ENCODE results near the gene SNAPC2. TPM values are rescaled to one million over a fixed set of nuclear protein-coding genes. Genes with fewer than 3 reads are reported as not detected.

The SNAPC2 gene
- total RNA-seq, 1 donor from 2014 or later: 16.8 TPM

GRCh38 chr19:7900931-7901330 is 19.2 kb upstream of the SNAPC2 start:
- Mint-ChIP-seq H3K36me3 (peaks cover 3% of the 10 kb centered on the region), H3K4me3 (no peak overlapping the region), H3K27ac (no peak overlapping the region), H3K4me1 (peaks cover 20% of the 10 kb centered on the region), H3K27me3 (ENCODE audit: low read depth) (peaks cover 2% of the 10 kb centered on the region), H3K9me3 (no peaks in the 10 kb centered on the region)
- DNase-seq (ENCODE audit: low spot score in 2 of 2, unreplicated experiment in 2 of 2): no peak
- no peak for TF ChIP-seq CTCF (IDR thresholded peaks at IDR 0.05; ENCODE audit: unreplicated experiment)

GRCh38 chr19:7901337-7901736 is 18.8 kb upstream of the SNAPC2 start:
- Mint-ChIP-seq H3K27ac (no peak overlapping the region), H3K36me3 (peaks cover 3% of the 10 kb centered on the region), H3K9me3 (no peaks in the 10 kb centered on the region), H3K4me3 (no peak overlapping the region), H3K27me3 (ENCODE audit: low read depth) (peaks cover 2% of the 10 kb centered on the region), H3K4me1 (peaks cover 20% of the 10 kb centered on the region)
- no peak for DNase-seq (ENCODE audit: low spot score in 2 of 2, unreplicated experiment in 2 of 2)
- TF ChIP-seq CTCF (IDR thresholded peaks at IDR 0.05; ENCODE audit: unreplicated experiment): no peak

GRCh38 chr19:7902796-7903243 is 17.3 kb upstream of the SNAPC2 start:
- TF ChIP-seq CTCF (IDR thresholded peaks at IDR 0.05; ENCODE audit: unreplicated experiment): no peak
- H3K27ac Mint-ChIP-seq: peak overlapping the region; percentile 97
- H3K36me3 Mint-ChIP-seq: peaks cover 3% of the 10 kb centered on the region
- peaks cover 2% of the 10 kb centered on the region for H3K27me3 Mint-ChIP-seq (ENCODE audit: low read depth)
- no peaks in the 10 kb centered on the region for H3K9me3 Mint-ChIP-seq
- H3K4me1 Mint-ChIP-seq: peaks cover 20% of the 10 kb centered on the region
- no peak for DNase-seq (ENCODE audit: low spot score in 2 of 2, unreplicated experiment in 2 of 2)
- peak overlapping the region; percentile 80 for H3K4me3 Mint-ChIP-seq

- H3K4me3 Mint-ChIP-seq: peak within 1 kb of the TSS; percentile 85
- no peak for TF ChIP-seq CTCF (IDR thresholded peaks at IDR 0.05; ENCODE audit: unreplicated experiment)
- peak; percentile 100 for DNase-seq (ENCODE audit: low spot score in 2 of 2, unreplicated experiment in 2 of 2)
- H3K27ac Mint-ChIP-seq: peak within 1 kb of the TSS; percentile 97
- H3K4me1 Mint-ChIP-seq: peaks cover 20% of the 10 kb centered on the region
- peaks cover 3% of the 10 kb centered on the region for H3K36me3 Mint-ChIP-seq
- no peaks in the 10 kb centered on the region for H3K9me3 Mint-ChIP-seq
- H3K27me3 Mint-ChIP-seq (ENCODE audit: low read depth): peaks cover 2% of the 10 kb centered on the region
Measured at GRCh38 chr19:7903244-7904073, 16.7 kb upstream of the SNAPC2 start, which contains the start of gene MAP2K7. MAP2K7 (plus strand) TSS chr19:7903877; CDS start chr19:7903945, 68 bp downstream.

- H3K4me1 Mint-ChIP-seq: peaks cover 20% of the 10 kb centered on the region
- peak overlapping the region; percentile 64 for H3K27ac Mint-ChIP-seq
- TF ChIP-seq CTCF (IDR thresholded peaks at IDR 0.05; ENCODE audit: unreplicated experiment): no peak
- no peaks in the 10 kb centered on the region for H3K9me3 Mint-ChIP-seq
- peaks cover 2% of the 10 kb centered on the region for H3K27me3 Mint-ChIP-seq (ENCODE audit: low read depth)
- H3K36me3 Mint-ChIP-seq: peaks cover 3% of the 10 kb centered on the region
- H3K4me3 Mint-ChIP-seq: peak overlapping the region; percentile 85
- DNase-seq (ENCODE audit: low spot score in 2 of 2, unreplicated experiment in 2 of 2): no peak
Measured at GRCh38 chr19:7904074-7905020, 15.8 kb upstream of the SNAPC2 start.
